K562 (cell line): Measurements from ENCODE around the gene WIPF1. TPM values are rescaled to one million over a fixed set of nuclear protein-coding genes. Genes with fewer than 3 reads are reported as not detected.

Experiments used
- ATAC-seq: fragments of 200-7000 bp; cut with Tn5 transposase; 3 replicates; pipeline ENCODE4 v1.9.1; 2020; ENCODE audit warnings: moderate library complexity
- BruUV-seq: library from RNA; stranded (reverse); fragments of 400-500 nt; replicated peaks from 2 replicates; lab custom pipeline; 2021; lab: Mats Ljungman, UMichigan
- CTCF ChIA-PET: fragments of 300-600 bp; formaldehyde crosslinking; extraction: SDS; loops from one replicate; lab custom pipeline; 2021; ENCODE audit warnings: low intra/inter-chr PET ratio; lab: Yijun Ruan, JAX
- POLR2A ChIA-PET: fragments of 300-600, 350-650 bp; sonication (Branson Sonifier 250); formaldehyde crosslinking; extraction: SDS; loops from one replicate; lab custom pipeline; 2021; ENCODE audit warnings: antibody characterized with exemption, inconsistent platforms; lab: Yijun Ruan, JAX
- DNase-seq, 4 experiments: peaks; one replicate each; pipeline versions ENCODE4 v3.0.0 to v3.0.0-alpha.2; 2011 to 2018; ENCODE audit warnings: low spot score in 3 of 4, mixed read lengths in 3 of 4; ENCODE audit errors: extremely low read depth in 1 of 4
- FAIRE-seq: peaks from 2 replicates; lab custom pipeline; 2011; peaks lifted over from hg19 to GRCh38; lab: Jason Lieb, UNC
- H2AFZ ChIP-seq: 2 replicates; pipeline ENCODE4 v1.6.0; 2011; ENCODE audit warnings: low read depth, low read length, control low read depth, inconsistent platforms
- H3K27ac ChIP-seq: fragments of 200-600 bp; 3 replicates; pipeline ENCODE4 v1.8.0; 2011; ENCODE audit warnings: low read depth, mild to moderate bottlenecking, control low read depth, inconsistent platforms, low read length, moderate library complexity, mixed read lengths; ENCODE audit errors: extremely low read depth
- H3K27me3 ChIP-seq, 2 experiments: fragments of 300-600 bp in 1 of 2; 2 replicates in 1 of 2; 3 replicates in 1 of 2; pipeline versions ENCODE4 v1.6.0 to v1.8.0; 2011; ENCODE audit warnings: inconsistent platforms in 2 of 2, low read length in 2 of 2, mild to moderate bottlenecking in 1 of 2, mixed read lengths in 1 of 2, moderate library complexity in 1 of 2; ENCODE audit not compliant: control insufficient read depth in 2 of 2, insufficient read depth in 2 of 2
- H3K36me3 ChIP-seq: fragments of 300-600 bp; 3 replicates; pipeline ENCODE4 v1.8.0; 2011; ENCODE audit warnings: mild to moderate bottlenecking, low read length, inconsistent platforms; ENCODE audit not compliant: control insufficient read depth, insufficient read depth
- H3K4me1 ChIP-seq, 2 experiments: fragments of 200-600 bp in 1 of 2; replicated peaks in 1 of 2; 2 replicates in 1 of 2; 3 replicates in 1 of 2; pipeline versions ENCODE4 v1.5.1 to v1.8.0; 2011; ENCODE audit warnings: inconsistent platforms in 2 of 2, low read length in 2 of 2, mild to moderate bottlenecking in 1 of 2, mixed read lengths in 1 of 2, moderate library complexity in 1 of 2; ENCODE audit not compliant: control insufficient read depth in 2 of 2, insufficient read depth in 2 of 2
- H3K4me2 ChIP-seq: 2 replicates; pipeline ENCODE4 v1.6.1; 2011; ENCODE audit warnings: low read length, control low read depth, inconsistent platforms, mixed read lengths; ENCODE audit not compliant: insufficient read depth
- H3K4me3 ChIP-seq: fragments of 200-600 bp; sonication (generic), shearing (Covaris generic); 2 replicates; pipeline ENCODE4 v1.5.1; 2016; ENCODE audit warnings: control low read depth, inconsistent platforms
- H3K79me2 ChIP-seq: fragments of 200-600 bp; 3 replicates; pipeline ENCODE4 v1.8.0; 2011; ENCODE audit warnings: low read length, inconsistent platforms; ENCODE audit not compliant: control insufficient read depth, insufficient read depth
- H3K9ac ChIP-seq, 2 experiments: 2 replicates each; pipeline versions ENCODE4 v1.6.0 to v1.6.1; 2011; ENCODE audit warnings: low read depth in 2 of 2, low read length in 2 of 2, control low read depth in 1 of 2, inconsistent platforms in 1 of 2, mild to moderate bottlenecking in 1 of 2, mixed read lengths in 1 of 2; ENCODE audit not compliant: insufficient read depth in 1 of 2
- H3K9me1 ChIP-seq: one replicate; pipeline ENCODE4 v1.6.0; 2011; ENCODE audit warnings: inconsistent platforms, mild to moderate bottlenecking, low read length, moderate library complexity; ENCODE audit not compliant: control insufficient read depth, insufficient read depth
- H3K9me3 ChIP-seq: replicated peaks from 2 replicates; pipeline ENCODE4 v1.5.1; 2011; ENCODE audit warnings: low read depth, low read length, inconsistent platforms; ENCODE audit not compliant: control insufficient read depth, insufficient read depth
- H4K20me1 ChIP-seq: replicated peaks from 2 replicates; pipeline ENCODE4 v1.6.1; 2011; ENCODE audit warnings: low read length, inconsistent platforms, mixed read lengths; ENCODE audit not compliant: control insufficient read depth, insufficient read depth
- ATF4 ChIP-seq: fragments of 450-650 bp; formaldehyde crosslinking; IDR thresholded peaks from 2 replicates; pipeline ENCODE4 v1.4.0; 2022; ENCODE audit warnings: mild to moderate bottlenecking, moderate library complexity
- HMG20B ChIP-seq: fragments of 250-450 bp; sonication (Bioruptor Pico); IDR thresholded peaks from 2 replicates; pipeline ENCODE4 v1.5.0; 2021; ENCODE audit warnings: mild to moderate bottlenecking
- MAZ ChIP-seq, 2 experiments: fragments of 450-650 bp in 1 of 2; sonication (generic) in 1 of 2; formaldehyde crosslinking; IDR thresholded peaks in 1 of 2; conservative IDR thresholded peaks in 1 of 2; 2 replicates each; pipeline versions ENCODE4 v1.4.0 to v1.5.0; 2020; ENCODE audit warnings: mild to moderate bottlenecking in 1 of 2, missing genetic modification reagents in 1 of 2
- RAD21 ChIP-seq, 2 experiments: fragments of 250-450 bp in 1 of 2; fragments of 450-650 bp in 1 of 2; sonication (Bioruptor Pico) in 1 of 2; formaldehyde crosslinking in 1 of 2; IDR thresholded peaks in 1 of 2; conservative IDR thresholded peaks in 1 of 2; 2 replicates each; pipeline versions ENCODE4 v1.4.0 to v1.8.0; 2020 to 2022; ENCODE audit warnings: mild to moderate bottlenecking in 2 of 2, moderate library complexity in 1 of 2
- SRSF9 ChIP-seq: fragments of 200-400 bp; formaldehyde crosslinking; IDR thresholded peaks from 2 replicates; pipeline ENCODE4 v1.6.1; 2017; ENCODE audit warnings: low read depth, low read length, borderline replicate concordance
- TCF7 ChIP-seq: sonication (generic); IDR thresholded peaks from 2 replicates; pipeline ENCODE4 v1.6.1; 2016; ENCODE audit warnings: antibody characterized with exemption, borderline replicate concordance
- ZNF280B ChIP-seq: fragments of 250-450 bp; sonication (Bioruptor Pico); IDR thresholded peaks from 2 replicates; pipeline ENCODE4 v1.5.1; 2021; ENCODE audit warnings: mild to moderate bottlenecking
- WGBS: fragments of 100-300 bp; shearing (Covaris generic); methylation state at CpG from one replicate; pipeline ENCODE4 v1.1.6; 2016; ENCODE audit warnings: low coverage, mixed read lengths; ENCODE audit not compliant: insufficient coverage; ENCODE audit errors: missing lambda C conversion rate; 5-methylcytosine and 5-hydroxymethylcytosine counted together
- in situ Hi-C: fragments of 300-500 bp; cut with MboI; formaldehyde crosslinking; loops from 4 replicates; pipeline ENCODE4 v1.15.0; 2018; ENCODE audit warnings: inconsistent platforms, mixed read lengths
- intact Hi-C: fragments of 100-400 bp; cut with micrococcal nuclease; formaldehyde crosslinking; loops from 2 replicates; pipeline ENCODE4 v1.14.2; 2022
- polyA plus RNA-seq, 8 experiments: library from polyadenylated mRNA; depleted of rRNA in 4 of 8; stranded (reverse) in 5 of 8; unstranded in 3 of 8; fragments of >200 nt; fragmentation: Nextera tagmentation in 2 of 8; fragmentation: Illumina TruSeq in 1 of 8; extraction: Ambion mirVana in 2 of 8; extraction: Trizol in 1 of 8; gene quantifications; 2 replicates each; pipeline versions ENCODE4 v1.2.1 to v1.2.3, GENCODE V29; 2011 to 2014; ENCODE audit warnings: inconsistent platforms in 1 of 8, missing spikeins in 1 of 8
- total RNA-seq, 7 experiments: library from RNA; depleted of rRNA in 6 of 7; stranded (reverse); fragments of >200 nt in 6 of 7; fragmentation: Illumina TruSeq in 2 of 7; extraction: Trizol in 2 of 7; gene quantifications; 2 replicates each; pipeline versions ENCODE4 v1.2.1 to v1.2.3, GENCODE V29; 2011 to 2021; ENCODE audit warnings: low replicate concordance in 1 of 7

Gene WIPF1
- total and polyA plus RNA-seq, 9 of the 15 experiments (the other 6 are each of a cell fraction or from before 2014, with no cell fraction given), result 0.54 to 4.9 (median 2.4) TPM

- TF ChIP-seq TCF7, result no peak
- TF ChIP-seq SRSF9, result no peak
- TF ChIP-seq ATF4 (CRISPR knock-in tag), result no peak
- TF ChIP-seq ZNF280B (CRISPR knock-in tag), result no peak
- no peak for TF ChIP-seq MAZ (CRISPR knock-in tag; conservative IDR thresholded peaks at IDR 0.05 in 1 of 2, IDR thresholded peaks at IDR 0.05 in 1 of 2)
Observed at GRCh38 chr2:174593041-174593440, 4.6 kb downstream of the WIPF1 start (continued).

- Histone ChIP-seq H3K4me1 (peaks cover 0 to 9% of the 10 kb centered on the region in 2 experiments; a peak in 3 of 5 replicates), H4K20me1 (no peaks in the 10 kb centered on the region), H3K4me3 (no peak overlapping the region), H3K9me1 (no peaks in the 10 kb centered on the region), H2AFZ (no peak overlapping the region), H3K27ac (no peak overlapping the region), H3K36me3 (no peaks in the 10 kb centered on the region)
- ChIA-PET POLR2A (no interaction called here), CTCF (no interaction called here)
- in situ Hi-C loops, result no loop called here
- DNase-seq, result no peak
- no TSS peak for BruUV-seq
- no peak for ATAC-seq
- TF ChIP-seq HMG20B, result no peak
- peak; percentile 17; the same call in 1 of the 2 replicates for TF ChIP-seq ATF4 (CRISPR knock-in tag)
- TF ChIP-seq RAD21 (CRISPR knock-in tag; conservative IDR thresholded peaks at IDR 0.05 in 1 of 2, IDR thresholded peaks at IDR 0.05 in 1 of 2), result no peak
- TF ChIP-seq, all 486 proteins: peak for 1
- WGBS, result 22% methylated on average over 5 of the region's 5 CpGs
- no peak overlapping the region for H3K9ac ChIP-seq
- no peak overlapping the region for H3K4me2 ChIP-seq
- FAIRE-seq, result no peak
- H3K9me3 ChIP-seq, result no peaks in the 10 kb centered on the region
- intact Hi-C loops, result no loop called here
- no peaks in the 10 kb centered on the region for H3K79me2 ChIP-seq
- H3K27me3 ChIP-seq, result peaks cover 0 to 17% of the 10 kb centered on the region in 2 experiments; a peak in 2 of 5 replicates
Observed at GRCh38 chr2:174591740-174592139, 5.9 kb downstream of the WIPF1 start.
